Liver (tissue), 9 donors: ENCODE data around the gene AGPAT2. TPM values are rescaled to one million over a fixed set of nuclear protein-coding genes. Genes with fewer than 3 reads are reported as not detected.

Experiments
- DNase-seq: peaks from one replicate; pipeline ENCODE4 v3.0.0-alpha.2; 2017; ENCODE audit warnings: low spot score
- H3K27ac ChIP-seq, 2 donors: one replicate each; pipeline ENCODE4 v1.7.0; 2013; ENCODE audit warnings: inconsistent platforms in 2 of 2, low read length in 2 of 2, control low read depth in 1 of 2, low read depth in 1 of 2, mild to moderate bottlenecking in 1 of 2
- H3K27me3 ChIP-seq, 4 donors: one replicate each; pipeline versions ENCODE4 v1.6.1 to v1.7.0; 2013; ENCODE audit warnings: low read length in 3 of 4, inconsistent platforms in 1 of 4, mild to moderate bottlenecking in 1 of 4, moderate library complexity in 1 of 4; ENCODE audit not compliant: control insufficient read depth in 4 of 4, insufficient read depth in 4 of 4
- H3K36me3 ChIP-seq, 4 donors: one replicate each; pipeline versions ENCODE4 v1.6.1 to v1.7.0; 2013; ENCODE audit warnings: low read length in 3 of 4, mild to moderate bottlenecking in 3 of 4, low read depth in 1 of 4, moderate library complexity in 1 of 4; ENCODE audit not compliant: control insufficient read depth in 4 of 4, insufficient read depth in 3 of 4
- H3K4me1 ChIP-seq, 4 donors: one replicate each; pipeline versions ENCODE4 v1.6.1 to v1.7.0; 2013; ENCODE audit warnings: low read length in 3 of 4, mild to moderate bottlenecking in 3 of 4, moderate library complexity in 1 of 4; ENCODE audit not compliant: control insufficient read depth in 4 of 4, insufficient read depth in 4 of 4
- H3K4me3 ChIP-seq, 3 donors: one replicate each; pipeline versions ENCODE4 v1.6.1 to v1.7.0; 2013; ENCODE audit warnings: low read length in 3 of 3, control low read depth in 1 of 3, low read depth in 1 of 3, mild to moderate bottlenecking in 1 of 3
- H3K9ac ChIP-seq, 2 donors: one replicate each; pipeline ENCODE4 v1.7.0; 2013; ENCODE audit warnings: low read length in 2 of 2, mild to moderate bottlenecking in 2 of 2, moderate library complexity in 2 of 2, control low read depth in 1 of 2, low read depth in 1 of 2
- H3K9me3 ChIP-seq, 4 donors: one replicate each; pipeline versions ENCODE4 v1.6.1 to v1.7.0; 2013; ENCODE audit warnings: low read length in 3 of 4; ENCODE audit not compliant: control insufficient read depth in 4 of 4
- CTCF ChIP-seq: fragments of 150-350 bp; IDR thresholded peaks from 2 replicates; pipeline ENCODE4 v1.5.1; 2017; ENCODE audit warnings: improper control_type of control experiment, low read depth, low read length; ENCODE audit not compliant: missing input control
- EGR1 ChIP-seq, 2 donors: IDR thresholded peaks; 2 replicates each; pipeline ENCODE4 v1.6.1; 2016 to 2018; ENCODE audit warnings: antibody characterized with exemption in 2 of 2, low read depth in 2 of 2
- FOXA1 ChIP-seq: IDR thresholded peaks from 2 replicates; pipeline ENCODE4 v1.6.1; 2016; ENCODE audit warnings: antibody characterized with exemption
- FOXA2 ChIP-seq: IDR thresholded peaks from 2 replicates; pipeline ENCODE4 v1.6.1; 2016; ENCODE audit warnings: antibody characterized with exemption
- HNF4A ChIP-seq, 2 donors: conservative IDR thresholded peaks; 2 replicates each; pipeline ENCODE4 v1.6.1; 2016; ENCODE audit warnings: antibody characterized with exemption in 2 of 2, mild to moderate bottlenecking in 2 of 2
- HNF4G ChIP-seq: IDR thresholded peaks from 2 replicates; pipeline ENCODE4 v1.6.1; 2016; ENCODE audit warnings: antibody characterized with exemption
- JUND ChIP-seq, 2 donors: IDR thresholded peaks; 2 replicates each; pipeline ENCODE4 v1.6.1; 2016; ENCODE audit warnings: antibody characterized with exemption in 2 of 2
- MAX ChIP-seq: IDR thresholded peaks from 2 replicates; pipeline ENCODE4 v1.6.1; 2016; ENCODE audit warnings: antibody characterized with exemption
- NR2F2 ChIP-seq: IDR thresholded peaks from 2 replicates; pipeline ENCODE4 v1.6.1; 2016; ENCODE audit warnings: antibody characterized with exemption
- RAD21 ChIP-seq, 2 donors: IDR thresholded peaks; 2 replicates each; pipeline ENCODE4 v1.6.1; 2016; ENCODE audit warnings: antibody characterized with exemption in 2 of 2, mild to moderate bottlenecking in 2 of 2
- REST ChIP-seq: IDR thresholded peaks from 2 replicates; pipeline ENCODE4 v1.6.1; 2016; ENCODE audit warnings: antibody characterized with exemption, mild to moderate bottlenecking
- RXRA ChIP-seq, 2 donors: IDR thresholded peaks; 2 replicates each; pipeline ENCODE4 v1.6.1; 2017 to 2018; ENCODE audit warnings: antibody characterized with exemption in 2 of 2, mild to moderate bottlenecking in 1 of 2
- SP1 ChIP-seq: IDR thresholded peaks from 2 replicates; pipeline ENCODE4 v1.6.1; 2018; ENCODE audit warnings: antibody characterized with exemption, mild to moderate bottlenecking
- TAF1 ChIP-seq: conservative IDR thresholded peaks from 2 replicates; pipeline ENCODE4 v1.6.1; 2016; ENCODE audit warnings: antibody characterized with exemption, mild to moderate bottlenecking
- YY1 ChIP-seq: IDR thresholded peaks from 2 replicates; pipeline ENCODE4 v1.6.1; 2016; ENCODE audit warnings: antibody characterized with exemption, mild to moderate bottlenecking
- ZBTB33 ChIP-seq: IDR thresholded peaks from 2 replicates; pipeline ENCODE4 v1.6.1; 2016; ENCODE audit warnings: antibody characterized with exemption
- WGBS: extraction: QIAGEN DNeasy Blood & Tissue Kit; methylation state at CpG from one replicate; pipeline ENCODE4 v1.1.7; 2013; 5-methylcytosine and 5-hydroxymethylcytosine counted together
- polyA plus RNA-seq, 2 donors: library from polyadenylated mRNA; stranded (reverse) in 1 of 2; unstranded in 1 of 2; fragments of 200-250 nt in 1 of 2; fragments of >200 nt in 1 of 2; fragmentation: Nextera tagmentation in 1 of 2; extraction: Ambion mirVana in 1 of 2; gene quantifications; one replicate each; pipeline versions ENCODE4 v1.2.1 to v1.2.3, GENCODE V29; 2013 to 2015
- total RNA-seq, 2 donors: library from RNA; depleted of rRNA; stranded (reverse); fragments of >200 nt; gene quantifications; one replicate each; pipeline ENCODE4 v1.2.3, GENCODE V29; 2014
- TF ChIP-seq, protein P1 (sequence below): IDR thresholded peaks from 2 replicates; pipeline ENCODE4 v1.6.1; 2016; ENCODE audit warnings: antibody characterized with exemption
- donor health status: healthy.
- donor health status: healthy.
- donor health status: healthy.
- donor health status: healthy.
- donor health status: healthy.

Gene AGPAT2
- total and polyA plus RNA-seq, 4 donors, result 75.1 to 222 (median 212) TPM

GRCh38 chr9:136709454-136710109 is 22.3 kb upstream of the AGPAT2 start (continued):
- TF ChIP-seq CTCF, result no peak
- TF ChIP-seq, protein P1, sequence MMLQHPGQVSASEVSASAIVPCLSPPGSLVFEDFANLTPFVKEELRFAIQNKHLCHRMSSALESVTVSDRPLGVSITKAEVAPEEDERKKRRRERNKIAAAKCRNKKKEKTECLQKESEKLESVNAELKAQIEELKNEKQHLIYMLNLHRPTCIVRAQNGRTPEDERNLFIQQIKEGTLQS, result no peak

DNA sequence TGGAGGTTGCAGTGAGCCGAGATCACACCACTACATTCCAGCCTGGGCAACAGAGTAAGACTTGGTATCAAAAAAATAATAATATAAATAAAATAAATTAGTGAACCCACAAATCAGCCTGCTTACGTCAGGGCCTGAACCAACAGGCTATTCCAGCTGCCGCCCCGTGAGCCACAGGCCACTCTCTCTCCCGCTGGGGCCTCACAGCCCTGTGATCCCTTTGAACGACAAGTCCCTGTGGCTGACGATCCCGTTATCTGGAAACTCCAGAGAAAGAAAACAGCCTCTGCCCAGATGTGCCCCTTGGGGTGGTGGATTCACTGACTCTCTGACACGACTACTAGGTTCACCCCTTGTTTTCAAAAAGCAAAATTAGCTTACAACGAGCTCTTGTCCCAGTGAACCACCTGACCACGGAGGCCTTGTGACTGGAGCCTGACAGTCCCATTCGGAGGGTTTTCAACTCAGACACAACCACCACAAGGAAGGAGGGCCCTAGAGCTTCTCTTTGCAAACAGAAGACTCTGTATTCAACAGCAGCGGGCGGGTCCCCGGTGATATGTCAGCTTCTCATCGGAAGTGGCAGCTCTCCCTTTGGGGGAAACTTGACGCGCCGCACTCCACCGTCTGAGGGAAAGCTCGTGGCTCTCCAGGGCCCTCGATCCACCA is 20.7 kb upstream of the AGPAT2 start:
- H3K9ac ChIP-seq, result no peak overlapping the region
- WGBS, result 95% methylated on average over 22 of the region's 22 CpGs
- H3K36me3 ChIP-seq, result no peaks in the 10 kb centered on the region
- H3K4me3 ChIP-seq, result no peak overlapping the region
- peaks cover 4 to 10% (median 6%) of the 10 kb centered on the region in 4 donors for H3K4me1 ChIP-seq
- TF ChIP-seq YY1 (no peak), ZBTB33 (no peak), RAD21 (IDR thresholded peaks at IDR 0.05) (no peak), RXRA (IDR thresholded peaks at IDR 0.05) (no peak), TAF1 (no peak), HNF4G (no peak), FOXA1 (no peak), MAX (no peak), HNF4A (conservative IDR thresholded peaks at IDR 0.05) (no peak), REST (no peak), JUND (IDR thresholded peaks at IDR 0.05) (no peak), NR2F2 (no peak), EGR1 (IDR thresholded peaks at IDR 0.05; ENCODE audit: low read depth in 2 of 2) (no peak), SP1 (no peak), FOXA2 (no peak), CTCF (no peak)
- TF ChIP-seq, protein P1, result no peak
- H3K27ac ChIP-seq, result no peak overlapping the region
- DNase-seq, result no peak
- no peaks in the 10 kb centered on the region for H3K9me3 ChIP-seq
- no peaks in the 10 kb centered on the region for H3K27me3 ChIP-seq
